IPS-18a (cell line): ENCODE measurements around the gene HK1.
"Not testable (repeated sequence)": the region's sequence is repeated elsewhere in the genome, so short reads cannot be mapped to it uniquely, and the experiment has no call there.

ENCODE experiments used
- H3K27ac ChIP-seq: one replicate; pipeline ENCODE4 v1.5.1; 2013; ENCODE audit warnings: low read length
- H3K27me3 ChIP-seq: one replicate; pipeline ENCODE4 v1.6.1; 2013; ENCODE audit warnings: mild to moderate bottlenecking, low read length; ENCODE audit not compliant: control insufficient read depth, insufficient read depth
- H3K36me3 ChIP-seq: one replicate; pipeline ENCODE4 v1.6.1; 2013; ENCODE audit warnings: low read depth, low read length; ENCODE audit not compliant: control insufficient read depth
- H3K4me1 ChIP-seq: one replicate; pipeline ENCODE4 v1.6.1; 2013; ENCODE audit warnings: low read depth, low read length; ENCODE audit not compliant: control insufficient read depth
- H3K4me3 ChIP-seq: one replicate; pipeline ENCODE4 v1.5.1; 2013; ENCODE audit warnings: low read length
- H3K9ac ChIP-seq: one replicate; pipeline ENCODE4 v1.6.1; 2013; ENCODE audit warnings: mild to moderate bottlenecking, low read length, moderate library complexity
- H3K9me3 ChIP-seq: one replicate; pipeline ENCODE4 v1.6.1; 2013; ENCODE audit warnings: low read depth, low read length; ENCODE audit not compliant: control insufficient read depth

HK1 gene

DNA sequence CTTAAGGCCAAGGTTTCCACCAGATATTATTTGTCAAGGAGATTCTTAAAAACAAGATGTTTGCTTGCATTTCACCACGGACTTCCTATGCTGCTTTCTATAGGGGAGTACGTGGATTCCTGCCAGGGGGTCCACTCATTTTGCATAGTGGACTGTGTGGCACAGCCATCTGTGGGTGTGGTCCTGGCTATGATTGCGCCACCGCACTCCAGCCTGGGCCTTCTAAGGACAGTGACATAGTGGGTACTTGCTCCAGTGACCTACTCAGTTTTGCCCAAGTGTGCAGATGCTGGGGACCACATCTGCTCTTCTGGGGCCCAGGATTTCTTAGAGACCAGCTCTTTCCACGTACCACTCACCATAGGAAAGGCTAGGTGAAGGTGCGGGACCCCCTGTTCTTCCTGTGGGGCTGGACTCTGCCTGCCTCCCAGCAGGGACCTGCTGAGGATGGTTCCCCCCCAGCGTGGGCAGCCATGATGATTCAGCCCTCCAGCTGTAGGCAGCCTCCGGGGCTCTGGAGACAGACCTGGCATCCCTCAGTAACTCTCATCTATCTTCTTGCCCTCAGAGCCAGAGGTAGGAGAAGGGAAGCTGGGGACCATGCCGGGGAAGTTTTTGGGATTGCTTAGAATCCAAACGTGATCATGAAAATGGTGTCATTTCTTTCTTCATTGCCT, 42.9 kb downstream of the HK1 start:
- Histone ChIP-seq H3K27me3 (no peaks in the 10 kb centered on the region), H3K4me1 (peaks cover 20% of the 10 kb centered on the region), H3K9ac (no peak overlapping the region), H3K36me3 (no peaks in the 10 kb centered on the region), H3K27ac (no peak overlapping the region), H3K4me3 (no peak overlapping the region), H3K9me3 (no peaks in the 10 kb centered on the region)

DNA sequence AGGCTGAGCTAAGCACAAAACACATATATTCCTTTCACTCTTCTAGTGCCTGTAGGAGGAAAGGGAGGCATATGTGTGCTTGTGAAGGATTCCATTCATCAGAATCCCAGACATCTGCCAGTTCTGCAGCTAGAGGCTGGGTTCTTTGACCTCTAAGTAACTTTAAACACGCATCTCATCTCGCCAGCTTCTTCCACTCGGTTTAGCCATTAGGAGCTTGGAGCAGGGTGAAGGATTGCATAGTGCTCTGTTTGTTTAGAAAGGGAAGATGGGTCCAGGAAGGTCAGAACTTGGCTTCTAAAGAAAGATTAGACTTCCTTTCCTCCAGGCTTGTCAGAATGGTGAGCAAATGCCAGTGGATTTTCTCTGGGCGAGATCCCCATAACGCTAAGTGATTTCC, 43.6 kb downstream of the HK1 start:
- Histone ChIP-seq H3K9ac (no peak overlapping the region), H3K36me3 (no peaks in the 10 kb centered on the region), H3K27ac (no peak overlapping the region), H3K27me3 (no peaks in the 10 kb centered on the region), H3K4me1 (peaks cover 27% of the 10 kb centered on the region), H3K9me3 (no peaks in the 10 kb centered on the region), H3K4me3 (no peak overlapping the region)

- not testable (repeated sequence) for H3K36me3 ChIP-seq, H3K9me3 ChIP-seq, H3K4me3 ChIP-seq, H3K27ac ChIP-seq, H3K27me3 ChIP-seq, H3K9ac ChIP-seq
- H3K4me1 ChIP-seq, result peaks cover 25% of the 10 kb centered on the region
Measured at GRCh38 chr10:69322346-69322745, 44.0 kb downstream of the HK1 start.

- peaks cover 32% of the 10 kb centered on the region for H3K4me1 ChIP-seq
- no peaks in the 10 kb centered on the region for H3K27me3 ChIP-seq
- no peaks in the 10 kb centered on the region for H3K9me3 ChIP-seq
- H3K4me3 ChIP-seq, result no peak overlapping the region
- H3K27ac ChIP-seq, result no peak overlapping the region
- no peak overlapping the region for H3K9ac ChIP-seq
- H3K36me3 ChIP-seq, result no peaks in the 10 kb centered on the region
Measured at GRCh38 chr10:69323622-69324021, 45.3 kb downstream of the HK1 start.

GRCh38 chr10:69324583-69324982, 46.3 kb downstream of the HK1 start:
- H3K27ac ChIP-seq, result no peak overlapping the region
- peaks cover 41% of the 10 kb centered on the region for H3K4me1 ChIP-seq
- H3K36me3 ChIP-seq, result no peaks in the 10 kb centered on the region
- no peak overlapping the region for H3K9ac ChIP-seq
- no peaks in the 10 kb centered on the region for H3K9me3 ChIP-seq
- no peaks in the 10 kb centered on the region for H3K27me3 ChIP-seq
- H3K4me3 ChIP-seq, result no peak overlapping the region

DNA sequence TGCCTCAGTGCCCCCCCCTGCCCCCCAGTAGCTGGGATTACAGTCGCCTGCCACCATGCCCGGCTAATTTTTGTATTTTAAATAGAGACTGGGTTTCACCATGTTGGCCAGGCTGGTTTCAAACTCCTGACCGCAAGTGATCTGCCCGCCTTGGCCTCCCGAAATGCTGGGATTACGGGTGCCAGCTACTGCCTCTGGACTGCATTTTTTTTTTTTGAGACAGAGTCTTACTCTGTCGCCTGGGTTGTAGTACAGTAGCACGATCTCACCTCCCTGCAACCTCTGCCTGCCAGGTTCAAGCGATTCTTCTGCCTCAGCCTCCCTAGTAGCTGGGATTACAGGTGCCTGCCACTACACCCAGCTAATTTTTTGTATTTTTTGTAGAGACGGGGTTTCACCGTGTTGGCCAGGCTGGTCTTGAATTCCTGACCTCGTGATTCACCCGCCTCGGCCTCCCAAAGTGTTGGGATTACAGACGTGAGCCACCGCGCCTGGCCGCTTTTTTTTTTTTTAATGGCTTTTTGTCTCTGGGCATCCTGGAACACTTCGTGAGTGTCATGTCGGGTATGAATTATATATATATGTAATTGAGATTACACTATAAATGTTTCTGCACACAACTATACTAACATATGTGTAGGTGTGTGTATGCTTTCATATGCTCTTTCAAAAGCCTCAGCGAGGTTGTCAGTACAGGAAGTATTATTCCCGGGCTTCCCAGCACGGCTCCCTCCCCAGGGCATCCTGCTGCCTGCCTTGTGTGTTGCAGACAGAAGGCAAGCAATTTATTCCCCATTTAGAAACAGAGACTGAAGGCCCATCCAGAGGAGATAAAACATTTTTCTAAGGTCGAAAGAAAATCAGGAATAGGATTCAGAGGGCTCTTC, 47.6 kb downstream of the HK1 start:
- H3K27ac ChIP-seq, result peak overlapping the region; percentile 49
- peak overlapping the region; percentile 41 for H3K9ac ChIP-seq
- H3K27me3 ChIP-seq, H3K36me3 ChIP-seq, H3K9me3 ChIP-seq: not testable (repeated sequence)
- H3K4me3 ChIP-seq, result peak overlapping the region; percentile 20
- H3K4me1 ChIP-seq, result peaks cover 50% of the 10 kb centered on the region

DNA sequence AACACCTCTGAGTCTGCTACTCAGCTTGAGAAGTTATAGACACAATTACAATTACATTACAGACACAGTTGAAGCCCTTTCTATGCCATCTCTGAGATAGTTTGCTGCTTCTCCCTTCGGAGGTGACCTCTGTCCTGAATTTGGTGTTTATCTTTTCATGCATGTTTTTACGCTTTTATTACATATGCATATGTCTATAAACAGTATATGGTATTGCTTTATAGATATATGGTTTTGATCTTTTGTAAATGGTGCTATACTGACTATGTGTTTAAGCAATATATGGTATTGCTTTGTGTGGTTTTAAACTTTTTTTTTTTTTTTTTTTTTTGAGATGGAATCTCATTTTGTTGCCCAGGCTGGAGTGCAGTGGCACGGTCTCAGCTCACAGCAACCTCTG, 48.4 kb downstream of the HK1 start:
- Histone ChIP-seq H3K4me3 (peak overlapping the region; percentile 20), H3K27ac (peak overlapping the region; percentile 49), H3K36me3 (no peaks in the 10 kb centered on the region), H3K4me1 (peaks cover 45% of the 10 kb centered on the region), H3K9me3 (no peaks in the 10 kb centered on the region), H3K9ac (peak overlapping the region; percentile 41), H3K27me3 (no peaks in the 10 kb centered on the region)

DNA sequence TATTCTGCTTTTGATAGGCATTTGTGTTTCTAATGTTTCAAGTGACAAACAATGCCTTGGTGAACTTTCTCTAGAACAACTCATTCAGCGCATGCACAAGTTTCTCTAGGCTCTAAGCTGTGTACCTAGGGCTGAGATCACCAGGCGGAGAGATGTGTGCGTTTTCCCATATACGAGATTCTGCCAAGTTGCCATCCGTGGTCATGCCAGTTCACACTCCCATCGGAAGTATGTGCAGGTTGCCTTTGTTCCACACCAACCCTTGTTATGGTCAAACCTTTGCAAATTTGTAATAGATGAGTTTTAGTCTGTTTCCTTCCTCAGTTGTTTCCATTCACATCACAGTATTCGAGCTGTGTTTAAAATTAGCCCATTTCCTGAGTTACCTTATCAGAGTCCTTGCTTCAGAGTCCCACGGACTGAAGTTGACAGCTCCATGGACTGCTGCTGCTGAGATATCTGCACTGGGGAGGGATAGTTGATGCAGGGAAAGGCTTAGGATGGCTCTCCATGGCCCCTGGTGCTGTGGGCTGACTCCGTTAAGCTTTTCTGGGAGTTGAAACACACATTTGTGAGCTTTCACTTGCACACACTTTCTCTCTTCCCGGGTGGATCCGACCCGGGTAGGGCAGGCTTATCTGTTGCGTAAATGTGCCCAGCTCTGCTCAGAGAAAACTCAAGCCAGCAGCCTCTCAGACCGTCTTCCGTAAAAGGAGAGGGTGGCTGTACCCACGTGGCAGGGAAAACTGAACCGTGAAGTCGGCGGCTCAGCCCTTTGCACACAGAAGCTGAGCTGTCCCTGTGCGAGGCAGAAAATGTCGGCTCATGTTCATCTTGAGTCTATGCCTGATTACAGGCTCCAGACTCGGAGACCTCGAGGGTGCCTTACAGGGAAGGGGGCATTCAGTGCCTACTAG, 49.4 kb downstream of the HK1 start:
- Histone ChIP-seq H3K4me3 (no peak overlapping the region), H3K27ac (peak overlapping the region; percentile 50), H3K9ac (peak overlapping the region; percentile 3), H3K9me3 (no peaks in the 10 kb centered on the region), H3K4me1 (peaks cover 48% of the 10 kb centered on the region), H3K36me3 (no peaks in the 10 kb centered on the region), H3K27me3 (no peaks in the 10 kb centered on the region)

DNA sequence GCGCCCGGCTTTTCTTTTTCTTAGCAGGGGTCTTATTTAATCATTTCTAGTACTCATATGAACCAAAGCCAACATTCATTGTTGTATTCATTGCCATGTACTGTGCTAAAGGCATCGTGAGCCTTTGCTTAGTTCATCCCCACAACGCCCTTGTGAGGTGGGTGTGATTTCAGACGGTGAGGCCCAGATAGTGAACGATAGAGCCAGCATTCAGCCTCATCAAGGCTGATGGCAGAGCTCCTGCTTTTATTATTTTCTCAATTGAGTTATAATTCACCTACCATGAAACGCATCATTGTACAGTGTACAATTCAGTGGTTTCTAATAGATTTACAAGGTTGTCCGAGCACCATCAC, 50.1 kb downstream of the HK1 start:
- Histone ChIP-seq H3K27ac (peak overlapping the region; percentile 50), H3K9ac (no peak overlapping the region), H3K9me3 (no peaks in the 10 kb centered on the region), H3K27me3 (no peaks in the 10 kb centered on the region), H3K4me1 (peaks cover 53% of the 10 kb centered on the region), H3K4me3 (no peak overlapping the region), H3K36me3 (no peaks in the 10 kb centered on the region)

GRCh38 chr10:69328888-69329287, 50.6 kb downstream of the HK1 start:
- not testable (repeated sequence) for H3K27me3 ChIP-seq, H3K9me3 ChIP-seq, H3K36me3 ChIP-seq, H3K9ac ChIP-seq, H3K4me3 ChIP-seq
- H3K27ac ChIP-seq, result peak overlapping the region; percentile 25
- peaks cover 53% of the 10 kb centered on the region for H3K4me1 ChIP-seq

GRCh38 chr10:69329721-69330178, 51.5 kb downstream of the HK1 start:
- peaks cover 53% of the 10 kb centered on the region for H3K4me1 ChIP-seq
- peak overlapping the region; percentile 21 for H3K9ac ChIP-seq
- H3K36me3 ChIP-seq, result no peaks in the 10 kb centered on the region
- no peaks in the 10 kb centered on the region for H3K9me3 ChIP-seq
- peak overlapping the region; percentile 77 for H3K27ac ChIP-seq
- H3K27me3 ChIP-seq, result no peaks in the 10 kb centered on the region
- peak overlapping the region; percentile 7 for H3K4me3 ChIP-seq
